ENCODE results near the gene RAE1. TPM values are rescaled to one million over a fixed set of nuclear protein-coding genes. Genes with fewer than 3 reads are reported as not detected.

RAE1 gene
- total and polyA plus RNA-seq, 2 of the 8 experiments (the other 6 are each of a cell fraction or from before 2014, with no cell fraction given), result 35.9 to 44.9 TPM

- H3K4me2 ChIP-seq (ENCODE audit: insufficient read depth in 1 of 2, low read depth in 2 of 2, low read length in 2 of 2), result no peak overlapping the region
- POLR2A ChIA-PET (ENCODE audit: partially characterized antibody), result interaction anchor here (0.9 to 2.0 kb wide), 2 partner anchors 10 to 53 kb away, joined by 3 to 8 read pairs; no protein-coding TSS in a partner anchor
- CTCF ChIA-PET (ENCODE audit: partially characterized antibody), result interaction anchor here (0.8 to 4.2 kb wide), 7 partner anchors 10 to 87 kb away, joined by 3 to 18 read pairs (median 4); no protein-coding TSS in a partner anchor
These were observed 57.6 kb downstream of the RAE1 start for GRCh38 chr20:57408536-57409233.

More at GRCh38 chr20:57408536-57409233, 57.6 kb downstream of the RAE1 start:
- no peak overlapping the region for H2AK5ac ChIP-seq (ENCODE audit: low read depth, low read length)
- H3K79me1 ChIP-seq (ENCODE audit: low read depth, low read length), result no peaks in the 10 kb centered on the region; the same call in 1 of the 2 replicates
- H3K4ac ChIP-seq (replicated peaks; ENCODE audit: insufficient read length, low read depth, low read length), result no peak overlapping the region
- no peaks in the 10 kb centered on the region for H3K9me3 ChIP-seq (ENCODE audit: insufficient read depth in 2 of 2, low read depth in 1 of 2, low read length in 1 of 2)
- FAIRE-seq (no peak), DNase-seq (ENCODE audit: low read depth in 1 of 2, low spot score in 2 of 2) (no peak)
- no peak overlapping the region for H4K91ac ChIP-seq (replicated peaks; ENCODE audit: insufficient read length, low read length)
- H2BK5ac ChIP-seq (ENCODE audit: low read depth, low read length), result no peak overlapping the region
- no peak for TF ChIP-seq POLR2A (IDR thresholded peaks at IDR 0.05; ENCODE audit: control extremely low read depth in 1 of 2, low read depth in 2 of 2, low read length in 2 of 2)
- WGBS, 2 experiments (ENCODE audit: extremely low coverage in 1 of 2, insufficient coverage in 1 of 2, insufficient read length in 1 of 2, insufficient replicate concordance in 2 of 2, low coverage in 1 of 2, low lambda C conversion rate in 2 of 2, missing lambda C conversion rate in 1 of 2), result 90% methylated on average over 21 of the region's 29 CpGs; no CpG with 5 or more reads in 1 of the 2 experiments
- H3K27ac ChIP-seq (ENCODE audit: low read depth, low read length), result no peak overlapping the region
- no peak overlapping the region for H3K4me3 ChIP-seq (ENCODE audit: extremely low read depth in 1 of 4, insufficient read depth in 2 of 4, low read depth in 3 of 4, low read length in 4 of 4)
- no peak overlapping the region for H3K14ac ChIP-seq (ENCODE audit: insufficient read length)
- no peak overlapping the region for H3K18ac ChIP-seq (ENCODE audit: extremely low read depth, low read length)
- H3K56ac ChIP-seq (replicated peaks; ENCODE audit: insufficient read length, low read depth, low read length), result no peak overlapping the region
- H3K27me3 ChIP-seq (replicated peaks in 1 of 4; ENCODE audit: control insufficient read depth in 3 of 4, extremely low read depth in 1 of 4, insufficient read depth in 3 of 4, low read length in 3 of 4), result no peaks in the 10 kb centered on the region
- no peak overlapping the region for H2BK12ac ChIP-seq (ENCODE audit: low read depth, low read length)
- H2BK120ac ChIP-seq (replicated peaks; ENCODE audit: low read depth, low read length), result no peak overlapping the region
- peaks cover 2 to 40% (median 18%) of the 10 kb centered on the region in 4 experiments; a peak in 6 of 8 replicates for H3K36me3 ChIP-seq (ENCODE audit: control insufficient read depth in 2 of 4, insufficient read depth in 4 of 4, low read length in 3 of 4)
- no peak overlapping the region for H3K23ac ChIP-seq (ENCODE audit: insufficient read length)
- H3K23me2 ChIP-seq (ENCODE audit: low read depth, low read length), result no peaks in the 10 kb centered on the region
- peaks cover 11 to 32% of the 10 kb centered on the region in 2 experiments for H4K20me1 ChIP-seq (replicated peaks in 1 of 2; ENCODE audit: control insufficient read depth in 1 of 2, insufficient read depth in 2 of 2, low read length in 2 of 2)
- H3K9ac ChIP-seq (replicated peaks in 1 of 4; ENCODE audit: extremely low read depth in 1 of 4, low read depth in 3 of 4, low read length in 3 of 4), result no peak overlapping the region
- H3K4me1 ChIP-seq (replicated peaks in 1 of 4; ENCODE audit: control insufficient read depth in 3 of 4, insufficient read depth in 4 of 4, low read length in 3 of 4), result no peaks in the 10 kb centered on the region
- H2BK20ac ChIP-seq (ENCODE audit: low read length), result no peak overlapping the region
- no peak overlapping the region for H4K8ac ChIP-seq (ENCODE audit: extremely low read depth, insufficient read depth, low read length)
- H2BK15ac ChIP-seq (ENCODE audit: low read length), result no peak overlapping the region
- no peak overlapping the region for H4K5ac ChIP-seq (ENCODE audit: insufficient read length, low read depth, low read length)
- peaks cover 0 to 4% of the 10 kb centered on the region in 2 experiments; a peak in 1 of 4 replicates for H3K79me2 ChIP-seq (ENCODE audit: control insufficient read depth in 1 of 2, insufficient read depth in 2 of 2, low read length in 2 of 2)
- H2AFZ ChIP-seq (ENCODE audit: low read length), result no peak overlapping the region

Data from H1 (cell line).